Lower leg skin (tissue), 4 donors: ENCODE measurements around the gene NCS1. TPM values are rescaled to one million over a fixed set of nuclear protein-coding genes. Genes with fewer than 3 reads are reported as not detected.

Source experiments
- DNase-seq, 2 donors: peaks; one replicate each; pipeline ENCODE4 v3.0.0-alpha.2; 2019; ENCODE audit warnings: low spot score in 2 of 2
- H3K4me3 ChIP-seq: fragments of 200-600 bp; sonication (generic); 2 replicates; pipeline ENCODE4 v1.5.1; 2017; ENCODE audit warnings: mild to moderate bottlenecking, low read depth; ENCODE audit not compliant: poor library complexity, severe bottlenecking
- CTCF ChIP-seq, 3 donors: fragments of 450-650 bp; IDR thresholded peaks; one replicate each; pipeline ENCODE4 v1.5.1; 2016; ENCODE audit warnings: antibody characterized with exemption in 3 of 3, mild to moderate bottlenecking in 3 of 3, moderate library complexity in 2 of 3
- POLR2A ChIP-seq, 2 donors: fragments of 450-650 bp; IDR thresholded peaks; one replicate each; pipeline ENCODE4 v1.6.1; 2016 to 2017; ENCODE audit warnings: antibody characterized with exemption in 2 of 2, mild to moderate bottlenecking in 1 of 2, moderate library complexity in 1 of 2
- WGBS, 2 donors: methylation state at CpG; one replicate each; pipeline ENCODE4 v1.1.5; 2018; 5-methylcytosine and 5-hydroxymethylcytosine counted together
- intact Hi-C: fragments of 100-400 bp; cut with DNase I; formaldehyde crosslinking; loops from one replicate; pipeline ENCODE4 v1.15.0; 2023; ENCODE audit warnings: low total_unique reads
- total RNA-seq, 4 donors: library from RNA; depleted of rRNA; stranded (reverse); fragments of >200 nt; gene quantifications; one replicate each; pipeline ENCODE4 v1.1.0, GENCODE V29; 2016

The NCS1 gene
- total RNA-seq, 4 donors from 2014 or later, result 14.4 to 25.2 (median 20.7) TPM

GRCh38 chr9:130187523-130187846 is 15.3 kb downstream of the NCS1 start:
- DNase-seq, result no peak
- intact Hi-C loops, result no loop called here
- 31 to 55% methylated on average over 8 to 9 of the region's 9 CpGs for WGBS, 2 donors
- no peak for TF ChIP-seq POLR2A (IDR thresholded peaks at IDR 0.05)
- no peak for TF ChIP-seq CTCF (IDR thresholded peaks at IDR 0.05)
- no peak overlapping the region for H3K4me3 ChIP-seq

DNA sequence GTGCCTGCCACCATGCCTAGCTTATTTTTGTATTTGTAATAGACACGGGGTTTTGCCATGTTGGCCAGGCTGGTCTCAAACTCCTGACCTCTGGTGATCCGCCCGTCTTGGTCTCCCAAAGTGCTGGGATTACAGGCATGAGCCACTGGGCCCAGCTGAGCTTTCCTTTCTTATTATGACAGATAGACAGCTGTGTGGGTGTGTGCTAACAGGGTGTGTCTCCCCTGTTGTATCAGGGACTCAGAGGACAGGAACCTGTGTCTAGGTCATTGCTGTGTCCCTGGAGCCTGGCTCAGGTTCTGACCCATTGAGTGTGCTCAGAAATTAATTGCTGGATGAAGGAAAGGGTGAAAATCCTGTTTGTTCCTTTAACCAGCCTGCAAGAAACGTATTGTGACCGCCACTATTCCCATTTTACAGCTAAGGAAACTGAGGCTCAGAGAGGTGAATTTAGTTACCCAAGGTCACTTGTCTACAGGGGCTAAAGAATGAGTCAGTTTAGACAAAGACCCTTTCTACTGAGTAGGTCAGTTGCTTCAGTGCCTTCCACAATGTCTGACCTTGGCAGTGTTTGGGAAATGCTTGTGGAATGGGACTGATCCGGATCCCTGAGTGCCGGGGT is 16.8 kb downstream of the NCS1 start:
- DNase-seq, result no peak
- no peak overlapping the region for H3K4me3 ChIP-seq
- intact Hi-C loops, result no loop called here
- 84 to 90% methylated on average over 7 of the region's 7 CpGs for WGBS, 2 donors
- TF ChIP-seq CTCF (IDR thresholded peaks at IDR 0.05), result no peak
- no peak for TF ChIP-seq POLR2A (IDR thresholded peaks at IDR 0.05)

DNA sequence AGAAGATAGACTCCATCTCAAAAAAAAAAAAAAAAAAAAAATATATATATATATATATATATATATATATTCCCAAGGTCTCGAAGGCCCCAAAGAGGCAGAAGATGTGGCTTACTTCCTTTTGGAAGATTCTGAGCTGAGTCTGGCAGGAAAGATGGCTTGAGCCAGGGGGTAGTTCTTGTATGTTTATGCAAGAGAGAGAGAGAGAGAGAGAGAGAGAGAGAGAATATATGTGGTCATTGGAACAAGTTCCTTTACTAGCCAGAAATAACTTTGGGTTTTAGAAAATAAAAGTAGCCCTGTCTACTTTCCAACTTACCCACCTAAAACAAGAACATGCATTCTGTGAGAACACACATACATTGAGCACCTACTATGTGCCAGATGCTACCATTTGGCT is 17.6 kb downstream of the NCS1 start:
- H3K4me3 ChIP-seq, result no peak overlapping the region
- DNase-seq, result no peak
- intact Hi-C loops, result no loop called here
- no peak for TF ChIP-seq POLR2A (IDR thresholded peaks at IDR 0.05)
- no peak for TF ChIP-seq CTCF (IDR thresholded peaks at IDR 0.05)
- WGBS, 2 donors, result 81 to 86% methylated on average over 1 of the region's 1 CpG

DNA sequence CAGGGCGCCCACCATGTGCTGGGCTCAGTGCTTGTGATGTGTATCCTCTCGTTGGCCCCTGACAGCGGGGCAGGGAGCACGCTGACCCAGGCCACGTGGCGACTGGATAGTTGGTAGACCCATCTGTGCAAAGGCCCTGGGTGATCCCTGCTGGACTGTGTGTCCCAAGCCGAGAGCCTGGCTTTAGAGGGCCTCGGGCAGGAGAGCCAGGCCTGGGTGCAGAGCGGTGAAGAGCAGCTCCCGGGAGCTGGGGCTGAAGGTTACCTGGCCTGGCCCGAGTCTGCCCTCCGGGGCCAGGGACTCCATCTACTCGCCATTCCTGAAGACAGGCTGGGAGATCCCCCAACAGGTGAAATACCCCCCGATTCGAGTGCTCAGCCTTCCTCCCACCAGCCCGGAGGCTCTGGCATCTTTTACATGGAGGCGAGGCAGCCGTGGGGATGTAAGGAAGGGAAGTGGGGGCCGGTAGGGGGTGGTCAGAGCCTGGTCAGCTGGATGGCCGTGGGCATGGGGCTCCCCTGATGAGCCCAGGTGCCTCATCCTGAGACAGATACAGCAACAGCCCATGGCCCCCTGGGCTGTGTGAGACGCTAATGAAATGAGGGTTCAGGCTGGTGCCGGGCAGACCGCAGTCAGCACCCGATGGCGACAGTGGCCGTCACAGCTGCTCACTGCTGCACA is 19.0 kb downstream of the NCS1 start:
- no peak for TF ChIP-seq POLR2A (IDR thresholded peaks at IDR 0.05)
- TF ChIP-seq CTCF (IDR thresholded peaks at IDR 0.05), result no peak
- no peak for DNase-seq
- 85 to 88% methylated on average over 16 to 26 of the region's 26 CpGs for WGBS, 2 donors
- H3K4me3 ChIP-seq, result no peak overlapping the region
- intact Hi-C loops, result no loop called here

GRCh38 chr9:130191749-130192120 is 19.5 kb downstream of the NCS1 start:
- intact Hi-C loops, result no loop called here

More at GRCh38 chr9:130191749-130192120, 19.5 kb downstream of the NCS1 start:
- DNase-seq, result no peak
- H3K4me3 ChIP-seq, result no peak overlapping the region
- TF ChIP-seq POLR2A (IDR thresholded peaks at IDR 0.05) (no peak), CTCF (IDR thresholded peaks at IDR 0.05) (no peak)
- 58 to 68% methylated on average over 13 to 14 of the region's 14 CpGs for WGBS, 2 donors
